Caki2 (cell line): ENCODE measurements around the gene ITIH5. TPM values are rescaled to one million over a fixed set of nuclear protein-coding genes. Genes with fewer than 3 reads are reported as not detected.

ENCODE experiments used
- DNase-seq: peaks from one replicate; pipeline ENCODE4 v3.0.0-alpha.2; 2015; ENCODE audit warnings: low read depth
- in situ Hi-C: cut with HindIII; loops from 2 replicates; pipeline ENCODE4 v1.10.0; 2016; ENCODE audit warnings: low sequenced_read_pairs, low pct_unique_long_range_greater_than_20kb, mixed read lengths
- total RNA-seq: library from RNA; depleted of rRNA; stranded (reverse); fragments of >200 nt; shearing (Covaris generic); gene quantifications from 2 replicates; pipeline ENCODE4 v1.2.3, GENCODE V29; 2014; ENCODE audit warnings: low replicate concordance

The ITIH5 gene
- total RNA-seq, 1 experiment from 2014 or later, result not detected

- in situ Hi-C loops, result no loop called here
- no peak for DNase-seq
Observed at GRCh38 chr10:7545261-7545660, 121.5 kb downstream of the ITIH5 start.

- no peak for DNase-seq
- in situ Hi-C loops, result no loop called here
Observed at GRCh38 chr10:7544203-7544602, 122.6 kb downstream of the ITIH5 start.

GRCh38 chr10:7542189-7542914 is 124.4 kb downstream of the ITIH5 start:
- no peak for DNase-seq
- in situ Hi-C loops, result no loop called here

GRCh38 chr10:7541137-7542087 is 125.4 kb downstream of the ITIH5 start:
- in situ Hi-C loops, result no loop called here
- DNase-seq, result no peak

GRCh38 chr10:7538970-7539654 is 127.7 kb downstream of the ITIH5 start:
- in situ Hi-C loops, result no loop called here
- DNase-seq, result no peak

GRCh38 chr10:7537126-7537525 is 129.6 kb downstream of the ITIH5 start:
- no peak for DNase-seq
- in situ Hi-C loops, result no loop called here

- no peak for DNase-seq
- in situ Hi-C loops, result no loop called here
Observed at GRCh38 chr10:7534480-7534852, 132.3 kb downstream of the ITIH5 start.

GRCh38 chr10:7533657-7534479 is 132.9 kb downstream of the ITIH5 start:
- DNase-seq, result no peak
- in situ Hi-C loops, result no loop called here

GRCh38 chr10:7532723-7533498 is 133.9 kb downstream of the ITIH5 start:
- in situ Hi-C loops, result no loop called here
- no peak for DNase-seq

GRCh38 chr10:7529638-7530037 is 137.1 kb downstream of the ITIH5 start:
- DNase-seq, result no peak
- in situ Hi-C loops, result no loop called here

- DNase-seq, result no peak
- in situ Hi-C loops, result no loop called here
Observed at GRCh38 chr10:7527468-7527867, 139.3 kb downstream of the ITIH5 start.

GRCh38 chr10:7526017-7526400 is 140.8 kb downstream of the ITIH5 start:
- in situ Hi-C loops, result no loop called here
- no peak for DNase-seq

- DNase-seq, result peak; percentile 71
- in situ Hi-C loops, result no loop called here
Observed at GRCh38 chr10:7525314-7526016, 141.3 kb downstream of the ITIH5 start.

GRCh38 chr10:7523656-7524055 is 143.1 kb downstream of the ITIH5 start:
- in situ Hi-C loops, result no loop called here
- no peak for DNase-seq

- in situ Hi-C loops, result no loop called here
Observed at GRCh38 chr10:7520507-7521485, 146.0 kb downstream of the ITIH5 start.

GRCh38 chr10:7519351-7519750 is 147.4 kb downstream of the ITIH5 start:
- peak; percentile 40 for DNase-seq
- in situ Hi-C loops, result no loop called here

More at GRCh38 chr10:7520507-7521485, 146.0 kb downstream of the ITIH5 start:
- peak; percentile 76 for DNase-seq
